NCI-H2196 (cell line): Measurements from ENCODE around the gene TMEM114.
"Not testable (repeated sequence)": the region's sequence is repeated elsewhere in the genome, so short reads cannot be mapped to it uniquely, and the experiment has no call there.

Experiments
- DNase-seq: peaks from one replicate; lab custom pipeline; 2025; ENCODE audit not compliant: unreplicated experiment; lab: John Stamatoyannopoulos, UW

Gene TMEM114

DNA sequence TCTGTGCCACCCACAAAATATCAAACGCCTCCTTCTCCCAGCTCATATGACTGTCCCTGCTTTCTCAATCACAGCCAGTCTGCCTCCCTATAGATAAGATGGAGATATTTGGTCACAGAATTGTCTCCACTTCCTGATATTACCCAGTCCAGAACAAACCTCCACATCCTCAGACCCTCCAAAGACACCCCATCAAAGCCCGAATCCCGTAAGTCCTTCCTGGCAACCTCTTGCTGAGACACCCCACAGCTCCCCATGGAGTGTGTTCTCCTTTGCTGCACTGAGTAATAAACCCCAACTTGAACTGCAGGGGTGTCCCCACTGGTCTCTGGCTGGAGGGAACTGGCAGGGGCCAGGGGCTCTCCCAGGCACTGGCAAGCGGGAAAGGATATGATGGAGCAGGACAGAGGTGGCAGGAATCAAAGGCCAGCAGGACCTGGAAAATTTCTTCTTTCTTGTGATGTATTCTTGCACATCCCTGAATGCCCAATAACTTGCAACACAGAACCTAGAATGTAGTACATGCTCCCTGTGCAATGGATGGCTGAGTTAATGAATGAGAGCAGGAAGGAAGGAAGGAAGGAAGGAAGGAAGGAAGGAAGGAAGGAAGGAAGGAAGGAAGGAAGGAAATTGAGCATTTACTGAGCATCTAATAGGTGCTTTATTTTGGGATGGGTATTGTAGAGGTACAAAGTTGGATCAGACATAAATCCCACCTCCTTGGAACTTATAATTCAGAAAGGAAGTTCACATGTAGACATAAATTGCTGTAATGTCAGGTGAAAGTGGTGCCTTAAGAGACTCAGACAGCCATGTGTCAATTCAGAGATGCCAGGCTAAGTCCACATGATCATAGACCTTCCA is 13.9 kb downstream of the TMEM114 start:
- DNase-seq = no peak

DNA sequence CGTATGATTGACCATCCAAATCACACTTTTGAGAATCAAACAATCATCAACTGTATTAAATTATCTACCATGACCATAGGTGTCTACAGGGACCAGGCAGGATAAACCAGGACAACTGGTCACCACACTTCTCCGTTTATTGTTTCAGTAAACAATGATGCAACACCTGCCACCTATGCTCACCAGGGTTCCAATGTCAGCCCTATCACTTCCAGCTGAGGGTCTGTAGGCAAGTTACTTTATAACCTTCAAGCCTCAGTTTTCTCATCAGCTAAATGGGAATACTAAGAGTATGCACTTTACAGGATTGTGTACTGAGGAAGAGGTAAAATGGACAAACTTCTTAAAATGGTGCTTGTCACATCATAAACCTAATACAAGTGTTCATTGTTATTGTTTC is 14.9 kb downstream of the TMEM114 start:
- DNase-seq = no peak

DNA sequence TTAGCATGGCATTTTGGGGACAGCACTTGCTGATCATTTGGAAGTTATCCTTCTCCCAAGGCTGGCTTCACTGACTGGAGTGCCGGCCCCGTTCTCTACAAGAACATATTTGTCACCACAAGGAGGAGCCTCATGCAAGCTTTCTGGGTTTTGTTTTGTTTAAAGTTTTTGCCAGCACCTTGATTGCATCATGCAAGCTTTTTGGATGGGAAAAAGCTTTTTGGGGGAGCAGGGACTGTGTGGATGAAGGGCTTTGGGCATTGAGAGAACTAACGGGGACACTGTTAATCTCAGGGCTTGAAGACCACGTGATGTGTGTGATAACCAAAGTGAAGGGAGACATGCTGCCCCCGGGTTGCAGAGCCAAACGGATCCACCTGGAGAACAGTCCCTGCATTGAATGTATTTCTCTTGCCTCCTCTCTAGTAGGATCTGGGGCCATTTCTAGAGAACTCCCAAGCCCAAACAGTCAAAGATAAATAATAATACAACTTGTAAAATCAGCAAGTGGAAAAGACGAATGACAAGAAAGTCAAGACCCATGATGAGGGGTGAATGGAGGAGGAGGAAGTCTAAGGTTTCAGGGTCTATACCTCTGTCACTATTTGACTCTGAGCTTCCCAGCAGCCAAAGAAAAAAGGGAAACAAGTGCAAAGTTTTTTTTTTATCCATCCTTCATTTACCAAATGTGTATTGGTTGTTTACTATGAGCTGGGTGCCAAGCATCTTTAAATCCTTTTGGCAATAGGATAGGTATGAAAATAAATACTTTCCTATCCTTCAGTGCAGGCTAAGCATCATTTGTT is 17.2 kb downstream of the TMEM114 start:
- no peak for DNase-seq

DNA sequence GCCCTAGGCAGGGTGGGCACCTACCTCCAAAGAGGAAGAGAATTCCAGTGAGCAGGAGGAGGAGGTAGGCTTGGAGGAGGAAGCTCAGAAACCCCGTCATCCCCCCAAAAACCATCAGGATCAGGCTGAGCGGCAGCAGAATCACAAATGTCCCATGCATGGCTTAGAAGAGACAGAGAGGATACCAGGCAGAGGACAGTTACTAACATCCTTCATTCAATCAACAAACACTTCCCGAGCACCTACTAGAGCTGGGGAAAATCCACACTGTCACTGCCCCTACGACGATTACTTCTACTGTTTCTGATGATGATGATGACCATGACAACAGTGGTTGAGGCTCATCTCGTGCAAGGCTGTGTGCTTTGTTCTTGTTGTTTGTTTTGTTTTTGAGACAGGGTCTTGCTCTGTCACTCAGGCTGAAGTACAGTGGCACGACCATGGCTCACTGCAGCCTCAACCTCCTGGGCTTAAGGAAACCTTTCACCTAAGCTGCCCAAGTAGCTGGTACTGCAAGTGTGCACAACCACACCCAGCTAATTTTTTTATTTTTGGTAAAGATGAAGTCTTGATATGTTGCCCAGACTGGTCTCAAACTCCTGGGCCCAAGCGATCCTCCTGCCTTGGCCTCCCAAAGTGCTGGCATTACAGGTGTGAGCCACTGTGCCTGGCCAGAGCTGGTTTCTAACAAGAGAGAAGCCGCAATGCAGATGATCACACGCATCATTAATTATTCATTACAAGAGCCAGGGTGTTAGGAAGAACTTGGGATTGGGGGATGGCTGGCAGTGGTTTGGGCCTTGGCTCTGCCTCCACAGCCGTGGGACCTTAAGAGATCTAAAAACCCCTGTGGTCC is 18.0 kb downstream of the TMEM114 start:
- no peak for DNase-seq

GRCh38 chr16:8571061-8571596 is 19.2 kb downstream of the TMEM114 start:
- DNase-seq = no peak

DNA sequence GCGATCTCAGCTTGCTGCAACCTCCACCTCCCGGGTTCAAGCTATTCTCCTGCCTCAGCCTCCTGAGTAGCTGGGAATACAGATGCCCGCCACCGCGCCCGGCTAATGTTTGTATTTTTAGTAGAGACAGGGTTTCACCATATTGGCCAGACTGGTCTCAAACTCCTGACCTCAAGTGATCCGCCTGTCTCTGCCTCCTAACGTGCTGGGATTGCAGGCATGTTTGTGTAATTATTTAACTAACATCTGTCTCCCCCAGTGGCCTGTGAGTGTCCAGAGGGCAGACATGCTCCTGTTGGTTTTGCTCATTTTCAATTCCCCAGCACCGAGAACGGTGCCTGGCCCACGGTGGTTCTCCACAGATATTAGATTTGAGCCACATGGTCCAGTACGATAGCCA is 19.9 kb downstream of the TMEM114 start:
- DNase-seq = not testable (repeated sequence)

DNA sequence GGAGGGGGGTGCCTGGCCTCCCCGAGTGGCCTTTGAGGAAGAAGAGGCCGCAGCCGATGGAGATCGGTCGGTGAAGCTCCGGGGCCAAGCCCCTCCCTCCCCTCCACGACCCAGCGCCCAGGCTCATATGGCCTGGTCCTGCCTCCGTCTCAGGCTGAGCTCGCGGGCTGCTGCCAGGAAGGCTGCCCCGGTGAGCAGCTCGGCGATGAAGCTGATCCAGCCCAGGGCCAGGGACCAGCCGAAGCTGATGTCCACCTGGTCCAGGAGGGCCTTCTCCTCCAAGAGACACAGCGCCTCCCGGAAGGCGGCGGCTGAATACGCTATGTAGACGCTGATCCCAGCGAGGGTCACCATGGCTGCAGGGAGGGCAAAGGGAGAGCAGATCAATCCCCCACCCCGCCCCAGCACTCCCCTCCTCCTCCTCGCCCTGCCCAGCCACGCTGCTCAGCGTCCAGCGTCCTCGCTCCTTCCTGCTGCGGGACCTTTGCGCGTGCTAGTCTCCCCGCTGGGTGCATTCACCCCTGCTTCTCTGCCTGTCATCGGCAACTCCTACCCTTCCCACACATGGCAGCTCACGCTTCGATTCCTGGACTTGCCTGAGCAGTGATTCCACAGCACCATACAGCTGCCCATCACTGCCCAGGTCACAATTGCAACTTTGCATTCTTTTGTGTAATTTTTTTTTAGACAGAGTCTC is 20.5 kb downstream of the TMEM114 start:
- no peak for DNase-seq

GRCh38 chr16:8568231-8568617 is 22.1 kb downstream of the TMEM114 start:
- no peak for DNase-seq

- DNase-seq = peak; percentile 86
These were observed 22.7 kb downstream of the TMEM114 start for GRCh38 chr16:8567355-8568230.

DNA sequence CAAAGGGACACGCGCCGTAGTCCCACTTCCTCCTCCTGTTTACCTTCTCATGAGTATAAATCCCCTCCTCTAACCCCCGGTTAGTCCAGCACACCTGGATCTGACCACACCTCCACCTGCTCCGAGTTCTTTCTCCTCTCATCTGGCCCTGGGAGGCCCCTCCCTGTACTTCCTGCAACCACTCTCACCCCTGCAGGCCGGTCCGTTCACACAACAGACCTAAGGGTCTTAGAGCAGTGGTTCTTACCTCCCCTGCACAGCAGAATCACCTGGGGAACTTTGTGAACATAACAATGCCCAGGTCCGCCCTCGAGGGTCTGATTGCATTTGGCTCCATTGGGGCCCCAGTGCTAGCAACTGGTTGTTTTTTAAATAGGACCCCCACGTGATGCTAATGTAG is 24.8 kb downstream of the TMEM114 start:
- DNase-seq = no peak

DNA sequence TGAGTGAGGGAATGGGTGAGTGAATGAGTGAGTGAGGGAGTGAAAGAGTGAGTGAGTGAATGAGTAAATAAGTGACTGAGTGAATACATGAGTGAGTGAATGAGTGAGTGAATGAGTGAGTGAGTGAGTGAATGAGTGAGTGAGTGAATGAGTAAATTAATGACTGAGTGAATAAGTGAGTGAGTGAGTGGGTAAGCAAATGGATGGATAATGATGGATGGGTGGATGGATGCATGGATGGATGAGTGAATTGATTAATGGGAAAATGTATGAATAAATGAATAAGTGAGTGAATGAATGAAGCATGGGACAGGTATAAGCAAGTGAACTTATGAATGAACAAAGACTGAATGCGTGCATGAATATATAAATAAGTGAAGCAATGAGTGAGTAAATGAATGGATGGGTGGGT is 25.4 kb downstream of the TMEM114 start:
- DNase-seq = no peak

DNA sequence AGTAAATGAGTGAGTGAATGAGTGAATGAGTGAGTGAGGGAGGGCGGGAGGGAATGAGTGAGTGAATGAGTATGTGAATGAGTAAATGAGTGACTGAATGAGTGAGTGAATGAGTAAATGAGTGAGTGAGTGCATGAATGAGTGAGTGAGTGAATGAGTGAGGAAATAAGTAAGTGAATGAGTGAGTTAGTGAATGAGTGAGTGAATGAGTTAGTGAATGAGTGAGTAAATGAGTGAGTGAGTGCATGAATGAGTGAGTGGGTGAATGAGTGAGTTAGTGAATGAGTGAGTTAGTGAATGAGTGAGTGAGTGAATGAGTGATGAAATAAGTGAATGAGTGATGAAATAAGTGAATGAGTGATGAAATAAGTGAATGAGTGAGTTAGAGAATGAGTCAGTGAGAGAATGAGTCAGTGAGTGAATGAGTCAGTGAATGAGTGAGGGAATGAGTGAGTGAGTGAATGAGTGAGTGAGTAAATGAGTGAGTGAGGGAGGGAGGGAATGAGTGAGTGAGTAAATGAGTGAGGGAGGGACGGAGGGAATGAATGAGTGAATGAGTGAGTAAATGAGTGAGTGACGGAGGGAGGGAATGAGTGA is 26.3 kb downstream of the TMEM114 start:
- not testable (repeated sequence) for DNase-seq

GRCh38 chr16:8561496-8561895 is 28.8 kb downstream of the TMEM114 start:
- no peak for DNase-seq

GRCh38 chr16:8555400-8555799 is 34.9 kb downstream of the TMEM114 start:
- no peak for DNase-seq

DNA sequence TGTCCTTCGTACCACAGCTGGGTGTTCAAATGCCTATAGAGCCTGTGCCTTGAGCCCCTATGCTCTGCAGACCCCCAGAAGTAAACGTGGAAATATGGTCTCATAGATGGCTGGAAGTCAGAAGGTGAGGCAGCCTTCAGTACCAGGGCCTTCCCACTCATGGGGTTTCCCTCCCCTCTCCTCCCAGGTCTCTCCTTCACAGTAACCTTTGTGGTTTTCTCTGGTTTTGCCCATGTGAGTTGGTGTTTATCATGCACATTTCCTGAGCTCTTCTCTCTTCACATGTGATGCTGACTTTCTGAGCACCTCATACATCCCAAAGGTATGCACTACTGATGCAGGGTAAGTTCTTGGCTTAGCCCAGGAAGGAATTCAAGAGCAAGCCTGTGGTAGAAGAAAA is 35.4 kb downstream of the TMEM114 start:
- no peak for DNase-seq

DNA sequence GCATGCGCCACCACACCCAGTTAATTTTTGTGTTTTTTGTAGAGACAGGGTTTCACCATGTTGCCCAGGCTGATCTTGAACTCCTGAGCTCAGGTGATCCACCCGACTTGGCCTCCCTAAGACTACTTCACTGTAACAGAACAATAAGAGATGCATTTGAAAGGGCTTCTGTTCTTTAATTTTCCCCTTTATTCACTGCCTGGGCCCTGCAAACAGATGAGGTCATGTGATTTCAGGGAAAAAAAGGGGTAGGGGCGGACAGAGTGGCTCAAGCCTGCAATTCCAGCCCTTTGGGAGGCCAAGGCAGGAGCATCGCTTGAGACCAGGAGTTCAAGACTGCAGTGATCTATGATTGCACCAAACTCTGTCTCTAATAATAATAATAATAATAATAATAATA is 36.3 kb downstream of the TMEM114 start:
- no peak for DNase-seq

DNA sequence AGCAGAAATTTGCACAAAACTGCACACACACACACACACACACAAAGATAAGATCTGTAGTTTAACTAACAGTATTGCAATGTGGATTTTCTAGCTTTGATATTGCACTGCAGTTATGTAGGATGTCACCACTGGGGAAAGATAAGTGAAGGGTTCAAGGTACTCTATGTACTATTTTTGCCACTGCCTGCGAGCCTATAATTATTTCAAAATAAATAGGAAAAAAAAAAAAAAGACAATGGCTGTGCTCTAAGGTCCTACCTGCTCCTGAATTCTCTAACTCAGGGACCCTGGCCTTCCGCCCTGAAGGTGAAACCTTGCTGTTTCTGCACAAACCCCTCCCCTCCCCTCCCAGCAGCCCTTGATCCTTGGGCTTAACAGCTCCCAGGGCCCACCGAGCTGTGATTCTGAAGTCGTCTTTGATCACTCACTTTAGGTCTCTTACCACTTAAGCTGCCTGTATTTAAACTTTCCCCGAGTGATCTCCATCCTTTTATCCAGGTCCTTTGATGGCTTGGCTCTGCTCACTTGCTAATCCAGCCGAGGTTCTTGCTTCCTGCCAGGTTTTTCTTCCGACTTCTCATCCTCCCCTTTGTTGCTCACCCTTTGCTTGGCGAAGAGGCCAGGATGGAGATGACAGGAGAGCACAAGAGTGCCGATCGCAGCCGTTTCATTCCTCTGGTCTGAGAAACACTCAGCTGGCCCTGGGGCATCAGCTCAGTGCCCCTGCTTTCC is 37.7 kb downstream of the TMEM114 start:
- no peak for DNase-seq
